HG02571 (cell line): Measurements from ENCODE around the gene IKBKE.

Experiments
- ATAC-seq: cut with Tn5 transposase; IDR thresholded peaks from one replicate; pipeline ENCODE4 v1.9.1; 2021; ENCODE audit warnings: mild to moderate bottlenecking, moderate library complexity; ENCODE audit not compliant: unreplicated experiment

IKBKE gene

GRCh38 chr1:206538901-206539640, 68.8 kb downstream of the IKBKE start:
- no peak for ATAC-seq

DNA sequence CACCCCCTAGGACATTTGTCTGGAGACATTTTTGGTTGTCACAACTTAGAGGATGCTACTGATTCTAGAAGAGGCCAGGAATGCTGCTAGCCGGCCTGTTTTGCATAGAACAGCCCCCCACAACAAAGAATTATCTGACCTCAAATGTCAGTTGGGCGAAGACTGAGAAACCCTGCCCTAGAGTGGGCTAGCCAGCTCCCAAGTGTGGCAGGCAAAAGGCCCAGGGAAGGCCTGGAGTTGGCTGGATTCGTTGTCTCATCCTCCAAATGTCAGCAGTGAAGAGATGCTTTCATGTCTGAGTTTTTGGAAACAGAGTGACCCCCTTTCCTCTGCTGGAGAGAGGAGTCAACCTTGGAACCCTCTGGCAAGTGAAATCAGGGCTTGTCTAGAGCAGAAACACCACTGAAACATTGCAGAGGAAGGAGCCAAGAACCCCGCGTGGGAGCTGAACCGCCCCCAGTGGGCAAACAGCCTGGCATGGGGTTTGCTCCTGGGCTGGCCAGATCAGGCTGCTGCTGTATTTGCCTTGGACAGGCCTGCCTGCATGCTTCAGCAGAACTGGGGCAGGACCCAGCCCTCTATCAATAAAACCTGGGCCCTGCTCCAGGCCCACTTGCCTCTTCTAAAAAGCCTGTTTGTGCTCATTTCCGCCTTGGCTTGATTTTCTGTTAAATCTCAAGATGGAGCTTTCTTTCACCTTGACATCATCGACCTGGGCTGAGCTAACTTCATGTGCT, 69.9 kb downstream of the IKBKE start:
- no peak for ATAC-seq

DNA sequence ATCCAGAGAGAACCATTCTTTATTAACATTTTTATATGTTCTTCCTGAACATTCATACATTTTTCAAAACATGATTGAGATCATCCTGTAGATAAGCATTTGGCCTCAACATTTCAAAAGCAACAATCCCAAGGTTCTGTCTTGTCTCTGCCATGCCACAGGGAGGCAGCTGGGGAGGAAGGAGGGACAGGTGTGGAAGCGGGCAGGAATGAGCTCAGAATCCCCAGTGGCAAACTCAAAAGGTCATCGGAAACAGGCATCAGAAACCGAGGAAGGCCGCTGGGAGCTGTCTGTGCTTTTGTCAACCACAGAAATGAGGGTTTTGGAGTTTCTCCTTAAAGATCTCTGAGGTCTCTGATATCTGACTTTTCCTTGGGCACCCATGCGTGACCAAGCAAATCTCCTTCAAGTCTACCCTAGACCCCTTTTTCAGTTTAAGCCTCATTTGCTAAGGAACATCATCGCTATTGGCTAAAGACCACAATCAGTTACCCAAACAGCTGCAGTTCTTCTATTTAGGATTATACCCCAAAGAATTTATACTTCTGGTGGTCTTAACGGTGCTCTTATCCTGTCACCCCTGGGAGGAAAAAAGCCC, 71.1 kb downstream of the IKBKE start:
- no peak for ATAC-seq

DNA sequence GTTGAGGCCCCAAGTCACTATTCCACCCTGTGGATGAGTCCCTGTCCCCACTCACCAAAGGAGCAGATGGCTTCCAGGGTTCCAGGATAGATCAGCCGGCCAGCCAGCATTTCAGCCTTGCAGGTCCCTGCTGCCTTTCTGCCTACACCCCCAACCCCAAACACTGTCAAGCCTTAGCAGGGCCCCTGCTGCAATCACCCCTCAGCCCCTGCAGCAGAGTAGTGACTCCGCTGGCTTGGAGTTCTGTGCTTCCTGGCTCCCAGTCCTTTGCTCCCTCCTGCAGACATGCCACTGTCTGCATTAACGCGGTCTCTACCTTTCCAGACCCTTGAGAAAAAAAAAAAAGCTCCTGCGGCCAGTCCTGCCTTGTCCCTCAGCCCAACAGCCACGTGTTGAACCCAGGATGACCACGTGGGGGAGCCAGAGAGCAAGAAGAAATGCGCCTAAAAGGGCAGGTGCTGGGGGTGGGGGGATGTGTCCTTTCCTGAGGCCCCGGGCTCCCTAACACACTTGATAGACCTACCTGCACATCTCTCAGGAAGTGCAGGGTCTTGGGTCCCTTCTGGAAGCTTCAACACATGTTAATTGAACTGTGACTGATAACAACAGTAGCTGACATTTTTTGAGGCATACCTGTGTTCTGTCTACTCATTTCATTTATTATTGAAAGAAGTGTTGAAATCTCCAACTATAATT, 74.4 kb downstream of the IKBKE start:
- no peak for ATAC-seq

GRCh38 chr1:206545351-206545750, 75.1 kb downstream of the IKBKE start:
- ATAC-seq: no peak
